SK-N-SH (cell line): ENCODE data around the gene SLC7A14. TPM values are rescaled to one million over a fixed set of nuclear protein-coding genes. Genes with fewer than 3 reads are reported as not detected.

ENCODE experiments used
- CTCF ChIA-PET: fragments of 300-600, 350-600 bp; formaldehyde crosslinking; extraction: SDS; loops from one replicate; lab custom pipeline; 2021; lab: Yijun Ruan, JAX
- POLR2A ChIA-PET: fragments of 350-600 bp; sonication (Branson Sonifier 250); formaldehyde crosslinking; extraction: SDS; loops from one replicate; lab custom pipeline; 2020; ENCODE audit warnings: antibody characterized with exemption, inconsistent platforms; lab: Yijun Ruan, JAX
- DNase-seq: peaks from one replicate; pipeline ENCODE4 v3.0.0; 2012
- H2AFZ ChIP-seq: fragments of 200-600 bp; sonication (generic); 2 replicates; pipeline ENCODE4 v1.8.1; 2016; ENCODE audit warnings: antibody characterized with exemption, mild to moderate bottlenecking, low read depth
- H3F3A ChIP-seq: fragments of 200-600 bp; sonication (generic); replicated peaks from 2 replicates; pipeline ENCODE3; 2016; ENCODE audit warnings: antibody characterized with exemption, mild to moderate bottlenecking; ENCODE audit not compliant: insufficient read depth
- H3K27ac ChIP-seq, 2 experiments: fragments of 200-500 bp in 1 of 2; fragments of 200-600 bp in 1 of 2; sonication (Bioruptor generic) in 1 of 2; sonication (generic), shearing (Covaris generic) in 1 of 2; 2 replicates each; pipeline versions ENCODE4 v1.5.1 to v1.6.1; 2014 to 2016; ENCODE audit warnings: low read depth in 2 of 2, inconsistent platforms in 1 of 2, low read length in 1 of 2, mild to moderate bottlenecking in 1 of 2, mixed read lengths in 1 of 2
- H3K27me3 ChIP-seq: fragments of 200-600 bp; sonication (generic), shearing (Covaris generic); 2 replicates; pipeline ENCODE4 v1.6.1; 2016; ENCODE audit warnings: mixed run types; ENCODE audit not compliant: insufficient read depth
- H3K36me3 ChIP-seq, 2 experiments: fragments of 200-500 bp in 1 of 2; fragments of 200-600 bp in 1 of 2; sonication (Bioruptor generic) in 1 of 2; sonication (generic) in 1 of 2; replicated peaks in 1 of 2; 2 replicates each; pipeline versions ENCODE3 to v1.5.1; 2014 to 2016; ENCODE audit warnings: low read length in 1 of 2, mild to moderate bottlenecking in 1 of 2; ENCODE audit not compliant: insufficient read depth in 2 of 2, control insufficient read depth in 1 of 2
- H3K4me1 ChIP-seq, 2 experiments: fragments of 200-500 bp in 1 of 2; fragments of 200-600 bp in 1 of 2; sonication (Bioruptor generic) in 1 of 2; sonication (generic), shearing (Covaris generic) in 1 of 2; 2 replicates each; pipeline versions ENCODE4 v1.5.1 to v1.6.1; 2014 to 2016; ENCODE audit warnings: low read depth in 1 of 2, low read length in 1 of 2, mixed run types in 1 of 2; ENCODE audit not compliant: insufficient read depth in 2 of 2, control insufficient read depth in 1 of 2
- H3K4me2 ChIP-seq: fragments of 200-600 bp; sonication (generic), shearing (Covaris generic); 2 replicates; pipeline ENCODE4 v1.6.1; 2017; ENCODE audit warnings: mixed run types
- H3K4me3 ChIP-seq, 2 experiments: fragments of 200-500 bp in 1 of 2; fragments of 200-600 bp in 1 of 2; sonication (Bioruptor generic) in 1 of 2; sonication (generic), shearing (Covaris generic) in 1 of 2; 2 replicates each; pipeline versions ENCODE4 v1.5.1 to v1.8.1; 2014 to 2016; ENCODE audit warnings: low read depth in 2 of 2, inconsistent platforms in 1 of 2, low read length in 1 of 2, mild to moderate bottlenecking in 1 of 2, mixed read lengths in 1 of 2, moderate library complexity in 1 of 2
- H3K79me2 ChIP-seq: fragments of 200-600 bp; sonication (generic); 2 replicates; pipeline ENCODE4 v1.8.1; 2017; ENCODE audit warnings: mild to moderate bottlenecking; ENCODE audit not compliant: insufficient read depth
- H3K9ac ChIP-seq: fragments of 200-600 bp; sonication (generic); 2 replicates; pipeline ENCODE4 v1.6.1; 2017; ENCODE audit warnings: mixed run types
- H3K9me2 ChIP-seq: fragments of 200-600 bp; sonication (generic); 2 replicates; pipeline ENCODE4 v1.6.1; 2017; ENCODE audit warnings: mixed run types
- H3K9me3 ChIP-seq: fragments of 200-600 bp; sonication (generic); 2 replicates; pipeline ENCODE4 v1.6.1; 2017; ENCODE audit warnings: mixed run types, mild to moderate bottlenecking, moderate library complexity
- H4K20me1 ChIP-seq: fragments of 200-600 bp; sonication (generic); 2 replicates; pipeline ENCODE4 v1.6.1; 2017; ENCODE audit warnings: mild to moderate bottlenecking, mixed run types; ENCODE audit not compliant: insufficient read depth
- CHD2 ChIP-seq: fragments of 150-350 bp; IDR thresholded peaks from 2 replicates; pipeline ENCODE4 v1.6.1; 2018; ENCODE audit warnings: low read length; ENCODE audit not compliant: partially characterized antibody
- CTCF ChIP-seq: fragments of 200-600 bp; sonication (generic); IDR thresholded peaks from 2 replicates; pipeline ENCODE4 v1.6.1; 2017; ENCODE audit warnings: antibody characterized with exemption, mild to moderate bottlenecking, moderate library complexity
- EP300 ChIP-seq, 2 experiments: IDR thresholded peaks; 2 replicates each; pipeline versions ENCODE4 v1.4.0 to v1.6.1; 2012; ENCODE audit warnings: borderline replicate concordance in 1 of 2, low read depth in 1 of 2, low read length in 1 of 2
- FOXJ3 ChIP-seq: sonication (generic); formaldehyde crosslinking; IDR thresholded peaks from 2 replicates; pipeline ENCODE4 v1.5.1; 2020; ENCODE audit warnings: mild to moderate bottlenecking, missing genetic modification reagents
- FOXM1 ChIP-seq: IDR thresholded peaks from 2 replicates; pipeline ENCODE4 v1.4.0; 2012; ENCODE audit warnings: low read depth, mild to moderate bottlenecking
- GABPA ChIP-seq: IDR thresholded peaks from 2 replicates; pipeline ENCODE4 v1.4.0; 2012; ENCODE audit warnings: low read depth, mild to moderate bottlenecking
- IRF3 ChIP-seq: fragments of 150-350 bp; IDR thresholded peaks from 2 replicates; pipeline ENCODE4 v1.6.1; 2016; ENCODE audit warnings: mild to moderate bottlenecking, low read depth, low read length
- JUND ChIP-seq: IDR thresholded peaks from 2 replicates; pipeline ENCODE4 v1.4.0; 2012
- MEF2A ChIP-seq: IDR thresholded peaks from 2 replicates; pipeline ENCODE4 v1.4.0; 2012; ENCODE audit warnings: low read depth, borderline replicate concordance
- MXI1 ChIP-seq: IDR thresholded peaks from 2 replicates; pipeline ENCODE4 v1.6.1; 2012; ENCODE audit warnings: mild to moderate bottlenecking, low read depth, low read length, improper control_type of control experiment
- RCOR1 ChIP-seq: fragments of 150-350 bp; IDR thresholded peaks from 2 replicates; pipeline ENCODE4 v1.6.1; 2017; ENCODE audit warnings: antibody characterized with exemption, low read length
- REST ChIP-seq: IDR thresholded peaks from 2 replicates; pipeline ENCODE4 v1.6.1; 2012; ENCODE audit warnings: mild to moderate bottlenecking, low read depth, low read length, moderate library complexity
- RFX5 ChIP-seq: IDR thresholded peaks from 2 replicates; pipeline ENCODE4 v1.6.1; 2012; ENCODE audit warnings: mild to moderate bottlenecking, improper control_type of control experiment, low read length
- TAF1 ChIP-seq: IDR thresholded peaks from 2 replicates; pipeline ENCODE4 v1.6.1; 2012; ENCODE audit warnings: low read depth, mild to moderate bottlenecking, low read length, moderate library complexity, borderline replicate concordance
- USF1 ChIP-seq: IDR thresholded peaks from 2 replicates; pipeline ENCODE4 v1.4.0; 2012; ENCODE audit warnings: low read depth, borderline replicate concordance
- WGBS: methylation state at CpG from one replicate; pipeline ENCODE4 v1.1.6; 2017; ENCODE audit warnings: low lambda C conversion rate; 5-methylcytosine and 5-hydroxymethylcytosine counted together
- polyA plus RNA-seq, 3 experiments: library from polyadenylated mRNA; depleted of rRNA; stranded (reverse); fragments of >200 nt; gene quantifications; 2 replicates each; pipeline ENCODE4 v1.2.3, GENCODE V29; 2012

The SLC7A14 gene
- polyA plus RNA-seq, 1 of the 3 experiments (the other 2 are of a cell fraction) = 2.5 TPM

- Histone ChIP-seq H3K9me3 (no peaks in the 10 kb centered on the region), H3K4me2 (no peak overlapping the region), H3K79me2 (no peaks in the 10 kb centered on the region), H3K4me1 (peaks cover 0 to 9% of the 10 kb centered on the region in 2 experiments; a peak in 1 of 4 replicates), H3K9me2 (no peaks in the 10 kb centered on the region), H3K27ac (no peak overlapping the region), H3K27me3 (no peaks in the 10 kb centered on the region), H4K20me1 (no peaks in the 10 kb centered on the region), H3F3A (no peaks in the 10 kb centered on the region), H3K36me3 (no peaks in the 10 kb centered on the region), H3K9ac (no peak overlapping the region), H3K4me3 (no peak overlapping the region), H2AFZ (no peak overlapping the region)
- WGBS = 91% methylated on average over 3 of the region's 4 CpGs
- POLR2A ChIA-PET = no interaction called here
- TF ChIP-seq TAF1 (no peak), MEF2A (no peak), RCOR1 (no peak), CHD2 (no peak), EP300 (IDR thresholded peaks at IDR 0.05; ENCODE audit: borderline replicate concordance in 1 of 2, low read depth in 1 of 2, low read length in 1 of 2) (no peak), FOXJ3 (CRISPR knock-in tag) (no peak), USF1 (no peak), IRF3 (no peak), GABPA (no peak), MXI1 (no peak), FOXM1 (no peak), REST (no peak), JUND (no peak), CTCF (no peak), RFX5 (no peak)
- no peak for DNase-seq
- CTCF ChIA-PET = no interaction called here
Measured at GRCh38 chr3:170508839-170509238, 77.0 kb downstream of the SLC7A14 start.
